HepG2 (cell line): Measurements from ENCODE around the gene RPL5. TPM values are rescaled to one million over a fixed set of nuclear protein-coding genes. Genes with fewer than 3 reads are reported as not detected.

ENCODE experiments used
- ATAC-seq: fragments of 200-7000 bp; cut with Tn5 transposase; 3 replicates; pipeline ENCODE4 v1.9.1; 2020; ENCODE audit warnings: mild to moderate bottlenecking, moderate library complexity
- BruUV-seq: library from RNA; stranded (reverse); fragments of 400-500 nt; replicated peaks from 2 replicates; lab custom pipeline; 2021; lab: Mats Ljungman, UMichigan
- CTCF ChIA-PET: fragments of 300-600 bp; formaldehyde crosslinking; extraction: SDS; loops from one replicate; lab custom pipeline; 2021; ENCODE audit warnings: low total read pairs, inconsistent platforms, low intra/inter-chr PET ratio; lab: Yijun Ruan, JAX
- POLR2A ChIA-PET: fragments of 350-600 bp; sonication (Branson Sonifier 250); formaldehyde crosslinking; loops from one replicate; lab custom pipeline; 2020; ENCODE audit warnings: antibody characterized with exemption, inconsistent platforms; lab: Yijun Ruan, JAX
- DNase-seq: peaks from one replicate; pipeline ENCODE4 v3.0.0-alpha.2; 2015; ENCODE audit warnings: low spot score
- FAIRE-seq: peaks from 3 replicates; lab custom pipeline; 2011; peaks lifted over from hg19 to GRCh38; lab: Jason Lieb, UNC
- H2AFZ ChIP-seq: one replicate; pipeline ENCODE4 v1.6.1; 2011; ENCODE audit warnings: low read length, inconsistent platforms
- H3K27ac ChIP-seq: fragments of 300-600 bp; 3 replicates; pipeline ENCODE4 v1.8.0; 2011; ENCODE audit warnings: mixed run types, mild to moderate bottlenecking, mixed read lengths, low read length, inconsistent platforms; ENCODE audit not compliant: insufficient read depth; ENCODE audit errors: extremely low read length
- H3K27me3 ChIP-seq, 2 experiments: fragments of 200-600 bp in 1 of 2; 2 replicates in 1 of 2; 3 replicates in 1 of 2; pipeline versions ENCODE4 v1.6.0 to v1.8.0; 2011; ENCODE audit warnings: low read length in 2 of 2, mild to moderate bottlenecking in 2 of 2, moderate library complexity in 2 of 2, inconsistent platforms in 1 of 2; ENCODE audit not compliant: insufficient read depth in 2 of 2, control insufficient read depth in 1 of 2
- H3K36me3 ChIP-seq, 2 experiments: fragments of 200-600 bp in 1 of 2; replicated peaks in 1 of 2; 2 replicates in 1 of 2; 3 replicates in 1 of 2; pipeline versions ENCODE4 v1.5.1 to v1.8.0; 2011; ENCODE audit warnings: low read length in 2 of 2, inconsistent platforms in 1 of 2; ENCODE audit not compliant: insufficient read depth in 2 of 2, control insufficient read depth in 1 of 2
- H3K4me1 ChIP-seq: 2 replicates; pipeline ENCODE4 v1.5.1; 2012; ENCODE audit warnings: low read length, inconsistent platforms; ENCODE audit not compliant: insufficient read depth
- H3K4me2 ChIP-seq: 2 replicates; pipeline ENCODE4 v1.6.0; 2011; ENCODE audit warnings: low read depth, low read length, inconsistent platforms
- H3K4me3 ChIP-seq, 3 experiments: fragments of 200-600 bp in 1 of 3; sonication (generic), shearing (Covaris generic) in 1 of 3; replicated peaks in 1 of 3; 2 replicates each; pipeline ENCODE4 v1.5.1; 2011 to 2016; ENCODE audit warnings: low read length in 3 of 3, inconsistent platforms in 2 of 3, low read depth in 2 of 3, mild to moderate bottlenecking in 2 of 3, control low read depth in 1 of 3, mixed read lengths in 1 of 3; ENCODE audit not compliant: insufficient read depth in 1 of 3
- H3K79me2 ChIP-seq: one replicate; pipeline ENCODE4 v1.6.1; 2011; ENCODE audit warnings: low read length, inconsistent platforms; ENCODE audit not compliant: insufficient read depth
- H3K9ac ChIP-seq: 2 replicates; pipeline ENCODE4 v1.6.0; 2011; ENCODE audit warnings: mild to moderate bottlenecking, low read depth, low read length, inconsistent platforms; ENCODE audit not compliant: insufficient read depth
- H3K9me3 ChIP-seq: 2 replicates; pipeline ENCODE4 v1.5.1; 2012; ENCODE audit warnings: mild to moderate bottlenecking, low read length
- H4K20me1 ChIP-seq: 2 replicates; pipeline ENCODE4 v1.6.0; 2011; ENCODE audit warnings: inconsistent platforms, mild to moderate bottlenecking, low read length, moderate library complexity; ENCODE audit not compliant: insufficient read depth
- CTCF ChIP-seq: sonication (generic); formaldehyde crosslinking; IDR thresholded peaks from 2 replicates; pipeline ENCODE4 v1.5.0; 2020; ENCODE audit warnings: mild to moderate bottlenecking, missing genetic modification reagents, moderate library complexity
- EHMT2 ChIP-seq: fragments of 200-600 bp; sonication (generic); IDR thresholded peaks from 2 replicates; pipeline ENCODE4 v1.7.0; 2017; ENCODE audit warnings: antibody characterized with exemption, low read depth, low read length, borderline replicate concordance
- ELF3 ChIP-seq: IDR thresholded peaks from 2 replicates; pipeline ENCODE4 v1.6.1; 2016; ENCODE audit warnings: missing genetic modification reagents, missing compliant biosample characterization
- MAFG ChIP-seq: sonication (generic); formaldehyde crosslinking; IDR thresholded peaks from 2 replicates; pipeline ENCODE4 v1.5.1; 2020; ENCODE audit warnings: mild to moderate bottlenecking, missing genetic modification reagents
- MAFK ChIP-seq, 2 experiments: IDR thresholded peaks in 1 of 2; conservative IDR thresholded peaks in 1 of 2; 2 replicates each; pipeline ENCODE4 v1.6.1; 2011; ENCODE audit warnings: improper control_type of control experiment in 2 of 2, low read length in 2 of 2
- MIER2 ChIP-seq: IDR thresholded peaks from 2 replicates; pipeline ENCODE4 v1.6.1; 2016; ENCODE audit warnings: missing biosample characterization, missing genetic modification reagents
- NFE2L2 ChIP-seq: fragments of 150-350 bp; IDR thresholded peaks from 2 replicates; pipeline ENCODE4 v1.6.1; 2014; ENCODE audit warnings: low read length
- NRL ChIP-seq: sonication (generic); formaldehyde crosslinking; IDR thresholded peaks from 2 replicates; pipeline ENCODE4 v1.5.0; 2020; ENCODE audit warnings: missing genetic modification reagents, mild to moderate bottlenecking, moderate library complexity, borderline replicate concordance
- REL ChIP-seq: sonication (generic); formaldehyde crosslinking; conservative IDR thresholded peaks from 2 replicates; pipeline ENCODE4 v1.8.0; 2022; ENCODE audit warnings: mild to moderate bottlenecking, missing genetic modification reagents, moderate library complexity
- RORA ChIP-seq: sonication (generic); formaldehyde crosslinking; IDR thresholded peaks from 2 replicates; pipeline ENCODE4 v1.5.0; 2020; ENCODE audit warnings: mild to moderate bottlenecking, missing genetic modification reagents, moderate library complexity
- ZBTB33 ChIP-seq: sonication (generic); formaldehyde crosslinking; IDR thresholded peaks from 2 replicates; pipeline ENCODE4 v1.4.0; 2020; ENCODE audit warnings: missing genetic modification reagents
- ZNF20 ChIP-seq: sonication (generic); formaldehyde crosslinking; IDR thresholded peaks from 2 replicates; pipeline ENCODE4 v1.4.0; 2020; ENCODE audit warnings: mild to moderate bottlenecking, moderate library complexity, missing genetic modification reagents
- ZNF496 ChIP-seq: sonication (generic); formaldehyde crosslinking; IDR thresholded peaks from 2 replicates; pipeline ENCODE4 v1.8.1; 2023; ENCODE audit warnings: mild to moderate bottlenecking, moderate library complexity, missing genetic modification reagents; ENCODE audit not compliant: insufficient replicate concordance
- ZNF816 ChIP-seq: sonication (generic); formaldehyde crosslinking; IDR thresholded peaks from 2 replicates; pipeline ENCODE4 v1.8.0; 2022; ENCODE audit warnings: missing genetic modification reagents, mild to moderate bottlenecking, borderline replicate concordance
- ZSCAN20 ChIP-seq: sonication (generic); formaldehyde crosslinking; IDR thresholded peaks from 2 replicates; pipeline ENCODE4 v1.4.0; 2020; ENCODE audit warnings: missing genetic modification reagents, mild to moderate bottlenecking, borderline replicate concordance
- ZSCAN22 ChIP-seq: sonication (generic); formaldehyde crosslinking; IDR thresholded peaks from 2 replicates; pipeline ENCODE4 v1.4.0; 2020; ENCODE audit warnings: mild to moderate bottlenecking, missing genetic modification reagents
- WGBS: methylation state at CpG from one replicate; pipeline ENCODE4 v1.1.6; 2017; ENCODE audit warnings: low lambda C conversion rate; 5-methylcytosine and 5-hydroxymethylcytosine counted together
- in situ Hi-C: cut with HindIII; loops from 2 replicates; pipeline ENCODE4 v1.10.0; 2017; ENCODE audit warnings: low pct_unique_long_range_greater_than_20kb; ENCODE audit not compliant: extremely low pct_ligation_motif_present
- intact Hi-C: fragments of 100-400 bp; cut with micrococcal nuclease; formaldehyde crosslinking; loops from one replicate; pipeline ENCODE4 v1.10.0; 2022; ENCODE audit not compliant: unreplicated experiment
- polyA plus RNA-seq, 8 experiments: library from polyadenylated mRNA; depleted of rRNA in 3 of 8; stranded (reverse) in 7 of 8; unstranded in 1 of 8; fragments of >200 nt; fragmentation: Illumina TruSeq in 4 of 8; extraction: Trizol in 4 of 8; gene quantifications; 2 replicates each; pipeline versions ENCODE4 v1.2.1 to v1.2.3, GENCODE V29; 2011 to 2016; ENCODE audit warnings: low read depth in 4 of 8, missing spikeins in 1 of 8, mixed read lengths in 1 of 8; ENCODE audit not compliant: insufficient read depth in 1 of 8
- total RNA-seq, 5 experiments: library from RNA; depleted of rRNA; stranded (reverse); fragments of >200 nt; fragmentation: Illumina TruSeq; extraction: Trizol; gene quantifications; 2 replicates each; pipeline ENCODE4 v1.2.3, GENCODE V29; 2016; ENCODE audit warnings: low read depth in 1 of 5

Gene RPL5
- total and polyA plus RNA-seq, 2 of the 13 experiments (the other 11 are each of a cell fraction or from before 2014, with no cell fraction given) = 2,304 to 2,520 TPM

DNA sequence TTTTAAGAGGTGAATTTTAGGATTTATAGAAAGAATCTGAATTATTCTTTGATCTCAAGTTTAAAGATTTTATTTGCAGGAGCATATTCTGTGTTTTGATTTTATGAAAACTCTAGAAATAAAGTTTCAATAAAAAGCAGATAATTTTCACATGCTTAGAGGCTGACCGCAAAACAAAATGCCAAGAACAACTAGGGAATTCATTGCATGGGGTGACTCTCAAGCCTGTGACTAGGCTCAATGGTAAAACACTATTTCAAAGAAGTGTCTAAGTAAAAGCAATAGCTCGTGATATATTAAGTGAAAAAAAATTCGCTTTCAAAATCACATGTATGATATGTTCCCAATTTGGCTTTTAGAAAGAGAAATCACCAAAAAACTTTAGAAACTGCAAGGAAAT, 49.6 kb downstream of the RPL5 start:
- BruUV-seq = no TSS peak
- Histone ChIP-seq H3K79me2 (peaks cover 1% of the 10 kb centered on the region), H3K4me1 (peaks cover 27% of the 10 kb centered on the region), H4K20me1 (no peaks in the 10 kb centered on the region), H2AFZ (no peak overlapping the region), H3K9ac (no peak overlapping the region), H3K27me3 (no peaks in the 10 kb centered on the region), H3K4me3 (no peak overlapping the region), H3K27ac (no peak overlapping the region), H3K4me2 (no peak overlapping the region), H3K36me3 (no peaks in the 10 kb centered on the region), H3K9me3 (no peaks in the 10 kb centered on the region)
- FAIRE-seq (no peak), DNase-seq (no peak), ATAC-seq (no peak)
- ChIA-PET CTCF (no interaction called here), POLR2A (no interaction called here)
- TF ChIP-seq ZBTB33 (CRISPR knock-in tag) (no peak), ZNF816 (CRISPR knock-in tag) (no peak), MAFG (CRISPR knock-in tag) (no peak), NFE2L2 (no peak), RORA (CRISPR knock-in tag) (no peak)
- intact Hi-C loops = no loop called here
- in situ Hi-C loops = no loop called here
- 96% methylated on average over 3 of the region's 3 CpGs for WGBS

DNA sequence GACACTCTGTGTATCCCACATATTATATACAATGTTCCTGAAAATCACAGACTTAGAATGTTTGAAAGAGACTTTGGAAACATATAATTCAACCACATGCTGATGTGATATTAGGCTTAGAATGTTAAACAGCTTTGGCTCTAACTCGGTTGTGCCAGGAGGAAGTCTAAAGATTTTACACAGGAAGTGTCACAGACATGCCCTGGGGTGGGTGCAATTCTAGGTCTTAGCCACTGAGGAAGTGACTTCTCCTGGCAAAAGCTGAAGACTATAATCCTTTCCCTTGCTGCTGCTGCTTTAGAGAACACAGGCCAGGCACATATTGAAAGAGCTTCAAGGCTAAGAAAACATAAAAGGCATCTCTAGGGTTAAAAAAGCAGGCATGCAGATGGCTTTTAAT, 51.0 kb downstream of the RPL5 start:
- Histone ChIP-seq H3K9me3 (no peaks in the 10 kb centered on the region), H3K9ac (no peak overlapping the region), H3K4me3 (no peak overlapping the region), H3K36me3 (no peaks in the 10 kb centered on the region), H3K27ac (no peak overlapping the region), H3K27me3 (no peaks in the 10 kb centered on the region), H3K4me2 (no peak overlapping the region), H3K79me2 (peaks cover 1% of the 10 kb centered on the region), H3K4me1 (peaks cover 41% of the 10 kb centered on the region), H4K20me1 (no peaks in the 10 kb centered on the region), H2AFZ (no peak overlapping the region)
- intact Hi-C loops = no loop called here
- ChIA-PET POLR2A (interaction anchor here (1.1 kb wide), 1 partner anchor 77 kb away, joined by 3 read pairs; no protein-coding TSS in a partner anchor), CTCF (no interaction called here)
- no TSS peak for BruUV-seq
- in situ Hi-C loops = no loop called here
- WGBS = 82% methylated on average over 1 of the region's 1 CpG
- DNase-seq (no peak), ATAC-seq (no peak), FAIRE-seq (no peak)
- TF ChIP-seq NRL (CRISPR knock-in tag) = no peak
- TF ChIP-seq REL (CRISPR knock-in tag) = no peak
- no peak for TF ChIP-seq CTCF (CRISPR knock-in tag)
- no peak for TF ChIP-seq MIER2 (CRISPR knock-in tag)
- TF ChIP-seq ZNF496 (CRISPR knock-in tag) = no peak
- no peak for TF ChIP-seq ZNF20 (CRISPR knock-in tag)
- TF ChIP-seq MAFK (conservative IDR thresholded peaks at IDR 0.05 in 1 of 2, IDR thresholded peaks at IDR 0.05 in 1 of 2; ENCODE audit: low read length in 2 of 2) = no peak
- no peak for TF ChIP-seq EHMT2
- TF ChIP-seq ZSCAN22 (CRISPR knock-in tag) = no peak
- no peak for TF ChIP-seq ELF3 (CRISPR knock-in tag)
- TF ChIP-seq ZSCAN20 = no peak
